Neuronal stem cell (in vitro differentiated cells): ENCODE measurements around the gene GAS6.

Experiments
- DNase-seq: peaks from one replicate; pipeline ENCODE4 v3.0.0-alpha.2; 2013; ENCODE audit warnings: low spot score
- H2AFZ ChIP-seq: one replicate; pipeline ENCODE4 v1.6.1; 2013; ENCODE audit warnings: mild to moderate bottlenecking, low read length, inconsistent platforms
- H2AK5ac ChIP-seq: 2 replicates; pipeline ENCODE4 v1.6.1; 2013; ENCODE audit warnings: low read depth, mild to moderate bottlenecking, inconsistent platforms, low read length, moderate library complexity, mixed read lengths
- H2BK120ac ChIP-seq: 2 replicates; pipeline ENCODE4 v1.6.1; 2013; ENCODE audit warnings: low read depth, mild to moderate bottlenecking, inconsistent platforms, low read length, moderate library complexity, mixed read lengths
- H2BK12ac ChIP-seq: one replicate; pipeline ENCODE4 v1.6.1; 2013; ENCODE audit warnings: low read length, inconsistent platforms
- H2BK15ac ChIP-seq: 2 replicates; pipeline ENCODE4 v1.6.1; 2013; ENCODE audit warnings: mild to moderate bottlenecking, low read length, inconsistent platforms, mixed read lengths
- H2BK5ac ChIP-seq: one replicate; pipeline ENCODE4 v1.6.1; 2013; ENCODE audit warnings: inconsistent platforms, mild to moderate bottlenecking, low read length, moderate library complexity
- H3K14ac ChIP-seq: one replicate; pipeline ENCODE4 v1.6.1; 2013; ENCODE audit warnings: low read length, inconsistent platforms
- H3K18ac ChIP-seq: 2 replicates; pipeline ENCODE4 v1.6.1; 2013; ENCODE audit warnings: low read length, inconsistent platforms
- H3K23ac ChIP-seq: 2 replicates; pipeline ENCODE4 v1.6.1; 2013; ENCODE audit warnings: low read depth, mild to moderate bottlenecking, mixed read lengths, low read length, inconsistent platforms; ENCODE audit not compliant: poor library complexity
- H3K27ac ChIP-seq: replicated peaks from 3 replicates; pipeline ENCODE4 v1.5.1; 2013; ENCODE audit warnings: low read length, inconsistent platforms
- H3K27me3 ChIP-seq, 3 experiments: 2 replicates each; pipeline ENCODE4 v1.6.1; 2013; ENCODE audit warnings: low read length in 3 of 3, mild to moderate bottlenecking in 2 of 3, inconsistent platforms in 1 of 3, low read depth in 1 of 3, mixed read lengths in 1 of 3, moderate library complexity in 1 of 3; ENCODE audit not compliant: control insufficient read depth in 3 of 3, insufficient read depth in 3 of 3
- H3K36me3 ChIP-seq, 2 donors: replicated peaks in 1 of 2; 2 replicates each; pipeline ENCODE4 v1.6.1; 2013; ENCODE audit warnings: low read length in 2 of 2; ENCODE audit not compliant: control insufficient read depth in 2 of 2, insufficient read depth in 2 of 2
- H3K4ac ChIP-seq: 2 replicates; pipeline ENCODE4 v1.6.1; 2013; ENCODE audit warnings: inconsistent platforms, mild to moderate bottlenecking, low read length, moderate library complexity
- H3K4me1 ChIP-seq, 2 donors: 1 replicate in 1 of 2; 2 replicates in 1 of 2; pipeline ENCODE4 v1.6.1; 2013; ENCODE audit warnings: low read length in 2 of 2, low read depth in 1 of 2; ENCODE audit not compliant: control insufficient read depth in 2 of 2, insufficient read depth in 1 of 2
- H3K4me2 ChIP-seq: one replicate; pipeline ENCODE4 v1.6.1; 2013; ENCODE audit warnings: mild to moderate bottlenecking, low read length, inconsistent platforms; ENCODE audit not compliant: insufficient read depth, poor library complexity, severe bottlenecking
- H3K4me3 ChIP-seq, 2 donors: 2 replicates each; pipeline ENCODE4 v1.5.1; 2013; ENCODE audit warnings: low read length in 2 of 2, mild to moderate bottlenecking in 2 of 2, inconsistent platforms in 1 of 2, moderate library complexity in 1 of 2
- H3K79me1 ChIP-seq: one replicate; pipeline ENCODE4 v1.6.1; 2013; ENCODE audit warnings: low read depth, mild to moderate bottlenecking, inconsistent platforms, low read length, moderate library complexity
- H3K9ac ChIP-seq: one replicate; pipeline ENCODE4 v1.6.1; 2013; ENCODE audit warnings: mild to moderate bottlenecking, low read depth, low read length, inconsistent platforms; ENCODE audit not compliant: poor library complexity
- H3K9me3 ChIP-seq, 2 donors: replicated peaks in 1 of 2; 2 replicates each; pipeline versions ENCODE3 to v1.6.1; 2013; ENCODE audit warnings: low read length in 2 of 2, mild to moderate bottlenecking in 2 of 2, inconsistent platforms in 1 of 2, low read depth in 1 of 2, mixed read lengths in 1 of 2, moderate library complexity in 1 of 2; ENCODE audit not compliant: control insufficient read depth in 2 of 2, insufficient read depth in 1 of 2
- H4K8ac ChIP-seq: one replicate; pipeline ENCODE4 v1.6.1; 2013; ENCODE audit warnings: low read depth, mild to moderate bottlenecking, inconsistent platforms, low read length, moderate library complexity
- H4K91ac ChIP-seq: one replicate; pipeline ENCODE4 v1.6.1; 2013; ENCODE audit warnings: low read length, low read depth, mild to moderate bottlenecking, inconsistent platforms; ENCODE audit not compliant: poor library complexity
- WGBS, 2 donors: extraction: QIAGEN DNeasy Blood & Tissue Kit; methylation state at CpG; one replicate each; pipeline ENCODE4 v1.1.7; 2013; ENCODE audit warnings: missing lambda C conversion rate in 2 of 2, mixed read lengths in 1 of 2; ENCODE audit not compliant: insufficient read length in 2 of 2, insufficient replicate concordance in 1 of 2; ENCODE audit errors: extremely low coverage in 2 of 2; 5-methylcytosine and 5-hydroxymethylcytosine counted together

Gene GAS6

DNA sequence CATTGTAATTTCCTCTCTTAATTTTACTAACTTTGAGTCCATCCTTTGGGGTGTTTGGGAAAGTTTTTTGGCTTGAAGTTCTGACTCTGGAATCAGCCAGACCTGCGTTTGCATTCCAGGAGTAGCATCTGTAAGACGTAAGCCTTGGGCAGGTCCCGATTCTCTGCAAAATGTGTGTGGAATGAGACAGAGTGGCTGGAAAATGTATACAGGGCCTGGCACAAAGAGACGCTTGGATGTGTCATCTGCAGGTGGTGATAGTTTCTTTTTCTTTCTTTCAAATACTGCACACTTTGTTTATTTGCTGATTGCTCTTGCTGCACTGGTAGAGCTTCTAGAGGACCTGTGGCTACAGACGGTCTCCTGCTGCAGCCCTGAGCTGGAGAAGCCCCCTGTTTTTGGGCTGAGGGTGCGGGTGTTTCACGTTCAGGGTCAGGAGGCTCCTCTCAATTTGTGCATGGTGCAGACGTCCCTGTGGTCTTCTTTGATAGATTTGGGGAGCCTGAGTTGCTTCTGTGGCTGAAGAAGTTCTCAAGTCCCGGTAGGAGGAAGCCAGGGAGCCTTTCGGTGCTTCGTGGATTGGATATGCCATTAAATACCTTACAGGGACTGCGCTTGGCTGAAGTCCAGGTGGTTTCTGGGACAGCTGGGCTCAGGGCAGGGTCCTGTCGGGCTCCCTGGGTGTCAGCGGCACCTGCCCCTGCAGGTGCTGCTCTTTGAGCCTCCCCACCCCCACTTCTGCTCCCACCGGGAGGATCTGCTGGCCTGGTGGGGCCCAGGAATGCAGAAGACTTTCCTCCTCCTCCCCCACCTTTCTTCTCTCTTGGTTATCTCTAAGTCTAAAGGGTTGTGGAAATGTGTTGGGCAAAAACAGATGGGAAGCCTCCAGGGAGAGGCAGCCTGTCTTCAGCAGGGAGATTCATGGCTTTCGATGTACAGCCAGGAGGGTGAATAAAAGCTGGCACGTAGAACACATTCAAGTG is 44.0 kb upstream of the GAS6 start:
- no peak overlapping the region for H3K4me2 ChIP-seq
- no peak overlapping the region for H4K91ac ChIP-seq
- H3K9me3 ChIP-seq, result no peaks in the 10 kb centered on the region
- no peak overlapping the region for H3K14ac ChIP-seq
- no peak for DNase-seq
- H2BK5ac ChIP-seq, result no peak overlapping the region
- no peak overlapping the region for H2BK15ac ChIP-seq
- H3K27me3 ChIP-seq, result peaks cover 0 to 46% (median 0%) of the 10 kb centered on the region in 3 experiments
- no peak overlapping the region for H3K9ac ChIP-seq
- no peak overlapping the region for H2AK5ac ChIP-seq
- no peak overlapping the region for H4K8ac ChIP-seq
- H2BK12ac ChIP-seq, result no peak overlapping the region
- no peak overlapping the region for H2AFZ ChIP-seq
- H3K36me3 ChIP-seq, result no peaks in the 10 kb centered on the region
- no peak overlapping the region for H3K27ac ChIP-seq
- no peaks in the 10 kb centered on the region for H3K4me1 ChIP-seq
- no CpG with 5 or more reads among the region's 17 CpGs for WGBS, 2 donors
- H3K18ac ChIP-seq, result peak overlapping the region; percentile 32
- H3K4me3 ChIP-seq, result no peak overlapping the region
- H3K4ac ChIP-seq, result no peak overlapping the region
- no peaks in the 10 kb centered on the region for H3K79me1 ChIP-seq
- H2BK120ac ChIP-seq, result no peak overlapping the region
- H3K23ac ChIP-seq, result no peak overlapping the region

DNA sequence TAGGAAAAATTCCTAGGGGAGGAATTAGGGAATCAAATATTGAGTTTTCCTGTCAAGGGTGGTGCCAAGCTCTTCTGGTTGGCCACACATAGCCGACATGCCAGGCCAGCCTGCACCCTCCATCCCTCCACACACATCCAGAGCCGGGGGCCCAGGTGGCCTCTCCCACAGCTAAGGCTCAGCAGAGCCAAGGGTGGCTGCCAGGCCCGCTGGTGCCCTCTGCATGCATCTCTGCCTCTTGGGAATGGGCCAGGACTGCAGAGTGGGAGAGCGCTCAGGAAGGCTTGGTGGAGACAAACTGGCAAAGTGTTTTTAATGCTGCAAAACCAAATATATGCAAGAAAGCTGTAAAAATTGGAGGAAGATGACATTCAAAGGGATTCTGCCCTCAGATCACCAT is 42.7 kb upstream of the GAS6 start:
- Histone ChIP-seq H3K23ac (no peak overlapping the region), H4K91ac (no peak overlapping the region), H2AFZ (no peak overlapping the region), H3K4me2 (no peak overlapping the region), H3K4me1 (no peaks in the 10 kb centered on the region), H3K14ac (no peak overlapping the region), H3K36me3 (no peaks in the 10 kb centered on the region), H2AK5ac (no peak overlapping the region), H3K18ac (no peak overlapping the region), H2BK5ac (no peak overlapping the region), H2BK120ac (no peak overlapping the region), H3K9me3 (no peaks in the 10 kb centered on the region), H2BK15ac (no peak overlapping the region), H2BK12ac (no peak overlapping the region), H3K79me1 (no peaks in the 10 kb centered on the region), H3K9ac (no peak overlapping the region), H3K4ac (no peak overlapping the region), H3K4me3 (no peak overlapping the region), H4K8ac (no peak overlapping the region), H3K27me3 (peaks cover 0 to 46% (median 0%) of the 10 kb centered on the region in 3 experiments), H3K27ac (no peak overlapping the region)
- no CpG with 5 or more reads among the region's 4 CpGs for WGBS, 2 donors
- DNase-seq, result no peak

DNA sequence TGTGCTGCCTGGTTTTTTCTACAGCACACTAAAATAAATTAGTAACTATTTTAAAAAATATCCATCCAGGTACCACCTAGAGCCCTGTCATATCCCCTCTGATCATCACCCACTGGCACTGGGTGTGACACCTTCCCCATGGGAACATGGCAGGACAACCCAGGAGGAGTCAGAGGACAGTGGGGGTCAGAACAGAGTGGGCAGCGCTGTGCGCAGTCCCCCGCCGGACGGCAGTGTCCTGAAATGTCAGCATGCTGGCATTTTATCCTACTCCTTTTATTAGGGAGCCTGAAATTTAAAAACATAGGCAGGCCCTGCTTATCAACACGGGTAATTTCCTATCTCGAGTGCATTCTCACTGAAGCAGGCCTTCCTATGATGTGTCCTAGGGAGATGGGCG is 42.1 kb upstream of the GAS6 start:
- Histone ChIP-seq H3K4me3 (no peak overlapping the region), H3K36me3 (no peaks in the 10 kb centered on the region), H2BK5ac (no peak overlapping the region), H4K91ac (no peak overlapping the region), H3K9me3 (no peaks in the 10 kb centered on the region), H3K4ac (no peak overlapping the region), H3K27me3 (peaks cover 0 to 46% (median 0%) of the 10 kb centered on the region in 3 experiments), H3K79me1 (no peaks in the 10 kb centered on the region), H3K4me1 (no peaks in the 10 kb centered on the region), H2AFZ (no peak overlapping the region), H4K8ac (no peak overlapping the region), H2BK120ac (no peak overlapping the region), H3K27ac (no peak overlapping the region), H3K18ac (no peak overlapping the region), H2BK12ac (no peak overlapping the region), H3K23ac (no peak overlapping the region), H2AK5ac (no peak overlapping the region), H3K14ac (no peak overlapping the region), H3K9ac (no peak overlapping the region), H3K4me2 (no peak overlapping the region), H2BK15ac (no peak overlapping the region)
- no peak for DNase-seq
- no CpG with 5 or more reads among the region's 8 CpGs for WGBS, 2 donors

DNA sequence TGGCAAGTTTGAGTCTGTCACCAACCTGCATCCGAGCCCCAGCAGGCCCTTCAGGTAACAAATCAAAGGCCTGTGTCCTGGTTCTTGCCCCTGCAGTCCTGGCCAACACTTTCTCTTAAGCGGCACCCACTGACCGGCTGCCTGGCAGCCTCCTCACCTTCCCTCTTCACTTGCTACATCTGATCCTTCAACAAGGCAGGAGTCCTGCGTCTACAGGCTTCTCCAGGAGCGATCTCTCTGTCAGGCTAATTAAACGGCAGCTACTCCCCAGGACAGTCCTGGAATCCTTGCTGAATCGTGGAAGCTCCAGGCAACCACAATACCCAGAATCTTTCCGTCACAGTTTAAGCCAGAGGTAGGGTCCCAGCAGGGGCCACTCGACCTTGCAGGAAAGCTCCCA is 41.1 kb upstream of the GAS6 start:
- no peak overlapping the region for H2AFZ ChIP-seq

More for the DNA sequence above, 41.1 kb upstream of the GAS6 start:
- Histone ChIP-seq H2AK5ac (no peak overlapping the region), H3K27me3 (peaks cover 0 to 44% (median 0%) of the 10 kb centered on the region in 3 experiments), H3K14ac (no peak overlapping the region), H3K79me1 (no peaks in the 10 kb centered on the region), H2BK12ac (peak overlapping the region; percentile 75), H3K4me3 (no peak overlapping the region), H2BK5ac (no peak overlapping the region), H3K4me1 (no peaks in the 10 kb centered on the region), H3K4ac (no peak overlapping the region), H3K23ac (no peak overlapping the region), H2BK120ac (no peak overlapping the region), H3K9me3 (no peaks in the 10 kb centered on the region), H3K18ac (no peak overlapping the region), H2BK15ac (no peak overlapping the region), H4K91ac (no peak overlapping the region), H3K9ac (no peak overlapping the region), H3K4me2 (no peak overlapping the region), H4K8ac (no peak overlapping the region), H3K27ac (no peak overlapping the region), H3K36me3 (no peaks in the 10 kb centered on the region)
- no peak for DNase-seq
- WGBS, 2 donors, result no CpG with 5 or more reads among the region's 9 CpGs
